GM18520 (cell line): ENCODE data around the gene GRM8.

ENCODE experiments used
- ATAC-seq: cut with Tn5 transposase; IDR thresholded peaks from one replicate; pipeline ENCODE4 v1.9.1; 2021; ENCODE audit not compliant: unreplicated experiment

GRM8 gene

DNA sequence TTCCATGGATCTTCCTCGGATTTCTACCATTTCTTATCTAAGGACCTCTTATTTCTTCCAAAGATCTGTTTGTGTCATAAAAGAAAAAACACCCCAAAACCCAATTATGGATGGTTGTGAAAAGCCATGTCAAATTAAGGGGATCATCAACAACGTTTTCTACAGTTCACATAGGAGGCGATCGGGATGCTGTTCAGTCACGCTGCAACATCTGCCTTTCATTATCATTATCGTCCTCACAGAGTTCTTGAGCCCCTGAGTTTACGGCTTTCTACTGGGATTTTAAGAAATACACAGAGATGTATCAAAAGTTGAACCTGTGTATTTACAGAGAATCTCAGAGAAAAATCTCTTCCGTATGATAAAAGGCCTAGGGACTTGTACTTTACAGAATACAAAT, 101.4 kb downstream of the GRM8 start:
- no peak for ATAC-seq

DNA sequence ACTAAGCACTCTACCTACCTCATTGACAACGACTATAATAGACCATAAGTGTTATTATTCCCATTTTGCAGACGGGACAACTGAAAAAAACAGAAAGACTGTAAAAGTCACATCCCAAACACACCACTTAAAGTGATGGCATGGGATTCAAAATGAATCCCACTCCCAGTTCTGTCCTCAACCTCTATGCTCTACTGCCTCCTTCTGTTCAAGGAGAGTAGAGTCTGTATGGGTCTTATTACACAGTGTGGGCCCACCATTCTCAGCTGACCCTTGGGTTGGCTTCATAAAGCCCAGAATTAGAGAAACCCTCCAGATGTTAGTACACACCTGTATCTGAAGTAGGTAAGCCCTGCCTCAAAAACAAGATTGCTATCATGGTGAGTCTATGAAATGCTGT, 102.2 kb downstream of the GRM8 start:
- ATAC-seq, result no peak

GRCh38 chr7:127146746-127147536, 105.8 kb downstream of the GRM8 start:
- no peak for ATAC-seq

GRCh38 chr7:127137146-127137545, 115.6 kb downstream of the GRM8 start:
- ATAC-seq, result no peak

DNA sequence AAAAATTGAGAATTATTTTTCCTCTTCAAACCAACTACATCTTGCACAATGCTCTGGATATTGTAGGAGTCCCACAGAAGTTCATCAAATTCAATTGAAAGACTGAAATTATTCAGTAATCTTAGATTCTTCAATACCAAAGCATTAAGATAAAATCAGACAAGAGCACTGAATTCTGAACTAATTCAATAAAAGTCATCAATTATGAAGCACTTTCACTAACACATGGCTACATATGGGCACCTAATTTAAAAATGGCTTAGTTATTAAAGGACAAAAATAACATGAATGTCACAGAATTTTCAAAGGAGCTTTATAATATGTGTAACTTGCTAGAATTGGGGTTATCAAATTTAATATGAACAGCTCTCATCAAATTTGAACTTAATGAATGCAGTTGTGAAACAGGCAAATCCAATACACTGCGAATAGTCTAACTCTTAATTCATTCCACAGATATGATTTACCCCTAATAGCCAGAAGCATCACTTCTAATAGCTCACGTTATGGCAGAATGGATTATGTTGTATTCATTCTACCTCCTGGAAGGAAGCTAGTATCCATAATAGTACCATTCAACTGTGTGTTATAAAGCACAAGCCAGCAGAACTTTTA, 116.8 kb downstream of the GRM8 start:
- ATAC-seq, result no peak

GRCh38 chr7:127123220-127123619, 129.5 kb downstream of the GRM8 start:
- no peak for ATAC-seq

- ATAC-seq, result no peak
Observed at GRCh38 chr7:127119517-127119916, 133.2 kb downstream of the GRM8 start.

DNA sequence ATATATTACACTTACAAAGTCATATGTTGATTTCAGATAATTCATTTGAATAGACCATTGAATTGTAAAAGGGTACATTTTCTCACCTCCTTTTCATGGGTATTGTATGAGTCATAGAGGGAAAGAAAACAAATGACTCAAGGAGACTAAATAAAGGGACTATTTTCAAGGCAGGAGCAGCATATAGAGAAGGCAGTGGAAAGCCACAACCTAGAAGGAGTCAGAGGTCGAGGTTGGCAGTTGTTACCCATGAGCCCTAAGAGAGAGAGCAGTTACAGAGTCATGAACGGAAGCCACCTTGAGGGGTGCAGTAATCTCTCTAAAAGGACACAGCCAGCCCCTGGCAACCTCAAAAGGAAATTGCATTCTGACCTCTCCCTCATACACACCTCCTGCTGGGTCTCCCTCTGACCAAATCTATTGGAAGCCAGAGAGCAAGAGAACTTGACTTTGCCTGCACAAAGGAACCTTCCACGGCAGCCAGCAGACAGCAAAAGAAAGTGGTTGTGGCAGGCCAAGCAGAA, 137.9 kb downstream of the GRM8 start:
- ATAC-seq, result peak; percentile 78

DNA sequence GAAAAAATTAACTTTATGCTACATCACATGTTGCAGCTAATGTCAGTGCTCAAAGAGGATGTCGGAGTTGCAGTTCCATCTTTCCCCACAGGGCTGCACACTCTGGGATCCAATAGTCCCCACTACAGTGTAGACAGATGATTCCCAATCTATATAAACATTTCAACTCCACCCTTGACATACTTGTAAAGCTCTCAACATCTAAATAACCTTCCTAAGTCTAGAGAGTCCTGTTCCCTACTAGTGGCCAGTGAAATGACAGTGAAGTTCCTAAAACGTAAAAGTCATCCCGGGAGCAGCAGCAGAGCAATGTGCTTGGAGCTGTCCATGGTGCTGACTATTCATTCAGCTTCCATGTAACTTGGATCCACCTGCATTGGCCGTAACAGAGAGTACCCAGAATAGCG, 145.1 kb downstream of the GRM8 start:
- no peak for ATAC-seq

GRCh38 chr7:127093340-127093739, 159.4 kb downstream of the GRM8 start:
- ATAC-seq, result no peak

GRCh38 chr7:127091620-127092019, 161.1 kb downstream of the GRM8 start:
- ATAC-seq, result no peak

- ATAC-seq, result no peak
Observed at GRCh38 chr7:127089146-127089545, 163.6 kb downstream of the GRM8 start.

GRCh38 chr7:127081539-127081938, 171.2 kb downstream of the GRM8 start:
- ATAC-seq, result no peak

- no peak for ATAC-seq
Observed at GRCh38 chr7:127080576-127080975, 172.2 kb downstream of the GRM8 start.

- no peak for ATAC-seq
Observed at GRCh38 chr7:127066974-127067373, 185.8 kb downstream of the GRM8 start.

- ATAC-seq, result no peak
Observed at GRCh38 chr7:127059475-127059874, 193.3 kb downstream of the GRM8 start.

- ATAC-seq, result no peak
Observed at GRCh38 chr7:127057918-127058317, 194.8 kb downstream of the GRM8 start.

DNA sequence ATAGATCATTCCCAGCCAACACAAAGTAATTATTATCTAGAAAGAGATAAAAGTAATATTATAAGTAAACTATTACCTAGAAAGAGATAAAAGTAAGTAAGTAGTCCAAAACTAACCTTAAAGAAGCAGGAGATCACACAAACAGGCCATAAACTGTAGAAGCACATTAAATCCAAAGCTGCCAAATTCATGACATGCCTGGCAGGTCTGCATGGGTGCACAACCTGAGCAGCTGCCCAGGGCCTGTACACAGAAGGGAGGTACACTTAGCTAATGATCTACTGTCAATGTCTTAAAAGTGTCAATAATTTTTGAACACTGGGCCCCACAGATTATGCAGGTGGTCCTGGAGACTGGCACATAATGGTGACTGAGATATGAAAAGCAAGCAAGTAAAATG, 196.5 kb downstream of the GRM8 start:
- ATAC-seq, result no peak

GRCh38 chr7:127047521-127047920, 205.2 kb downstream of the GRM8 start:
- ATAC-seq, result no peak

DNA sequence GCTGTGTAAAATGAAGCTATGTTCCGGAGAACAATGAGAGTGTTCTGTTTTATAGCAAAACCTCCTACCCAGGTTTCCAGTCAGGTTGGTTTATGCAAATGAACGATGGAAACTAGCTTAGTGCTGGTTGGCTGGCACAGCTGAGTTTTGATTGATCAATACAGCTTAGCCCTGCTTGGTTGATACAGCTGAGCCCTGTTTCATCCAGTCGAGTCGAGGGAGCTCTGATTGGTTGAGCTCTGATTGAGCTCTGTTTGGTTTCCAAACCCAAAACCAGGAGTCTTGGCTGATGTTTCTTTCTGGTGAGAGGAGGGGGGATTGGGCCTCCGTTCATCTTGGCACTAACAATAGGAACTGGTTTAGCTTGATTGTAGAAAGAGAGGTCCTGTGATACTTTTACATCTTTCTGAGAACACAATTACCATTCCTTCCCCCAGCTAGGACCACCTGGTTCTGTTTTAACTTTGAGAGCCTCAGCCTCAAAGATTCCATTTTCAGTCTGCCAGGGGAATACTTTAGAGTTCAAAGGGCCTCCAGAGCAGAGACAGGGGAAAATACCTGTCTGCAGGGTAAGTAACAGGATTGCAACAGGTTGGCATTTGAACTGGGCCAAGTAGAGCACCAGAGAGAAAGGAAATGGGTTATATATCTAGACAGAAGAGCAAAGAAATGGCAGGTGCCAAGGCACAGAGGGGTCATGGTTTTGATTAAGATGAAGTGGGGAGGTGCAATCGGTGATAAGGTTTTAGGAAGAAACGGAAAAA, 210.9 kb downstream of the GRM8 start:
- no peak for ATAC-seq

DNA sequence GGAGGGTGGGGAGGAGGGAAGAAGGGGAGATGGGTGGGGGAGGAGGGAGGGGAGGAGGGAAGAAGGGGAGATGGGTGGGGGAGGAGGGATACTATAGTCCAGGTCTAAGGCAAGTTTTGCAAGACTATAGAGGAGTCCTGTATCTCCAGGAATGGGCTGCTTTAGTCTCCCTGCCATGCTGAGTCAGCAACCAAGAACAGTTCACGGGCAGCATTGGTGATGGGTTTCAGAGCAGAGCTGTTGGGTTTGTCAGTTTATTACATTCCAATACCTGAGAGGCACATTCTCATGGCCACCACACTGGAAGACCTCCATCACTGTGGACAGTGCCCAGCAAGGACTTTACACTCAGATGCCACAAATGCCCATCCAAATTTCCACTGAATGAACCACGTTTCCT, 212.7 kb downstream of the GRM8 start:
- no peak for ATAC-seq

- ATAC-seq, result no peak
Observed at GRCh38 chr7:127039541-127039940, 213.2 kb downstream of the GRM8 start.
